GM10248 (cell line): Measurements from ENCODE around the gene MATR3.

Source experiments
- CTCF ChIA-PET: fragments of 300-600 bp; sonication (Branson Sonifier 250); formaldehyde crosslinking; extraction: SDS; loops from one replicate; lab custom pipeline; 2021; ENCODE audit warnings: antibody characterized with exemption; lab: Yijun Ruan, JAX
- POLR2A ChIA-PET: fragments of 350-650 bp; sonication (Branson Sonifier 250); formaldehyde crosslinking; extraction: SDS; loops from one replicate; lab custom pipeline; 2020; ENCODE audit warnings: antibody characterized with exemption; lab: Yijun Ruan, JAX
- DNase-seq: peaks from one replicate; pipeline ENCODE4 v3.0.0; 2012; ENCODE audit errors: extremely low spot score
- CTCF ChIP-seq: IDR thresholded peaks from 2 replicates; pipeline ENCODE4 v1.5.1; 2012; ENCODE audit warnings: mild to moderate bottlenecking, low read depth; ENCODE audit errors: extremely low read depth, missing control alignments, control extremely low read depth

Gene MATR3

GRCh38 chr5:139299486-139299885, 5.9 kb downstream of the MATR3 start:
- DNase-seq, result no peak
- no peak for TF ChIP-seq CTCF
- POLR2A ChIA-PET, result interaction anchor here (1.2 to 1.4 kb wide), 2 partner anchors 23 to 87 kb away, joined by 3 to 4 read pairs; no protein-coding TSS in a partner anchor
- CTCF ChIA-PET, result interaction anchor here (4.4 kb wide), 1 partner anchor 14 kb away, joined by 13 read pairs; no protein-coding TSS in a partner anchor

GRCh38 chr5:139301808-139302499, 8.4 kb downstream of the MATR3 start:
- CTCF ChIA-PET, result interaction anchor here (4.4 kb wide), 1 partner anchor 11 kb away, joined by 13 read pairs; no protein-coding TSS in a partner anchor
- no peak for TF ChIP-seq CTCF
- no peak for DNase-seq
- POLR2A ChIA-PET, result interaction anchor here (1.2 kb wide), 1 partner anchor 8 kb away, joined by 5 read pairs; the partner anchor contains the start of gene MATR3

GRCh38 chr5:139304391-139305324, 11.1 kb downstream of the MATR3 start:
- ChIA-PET POLR2A (interaction anchor here (0.7 kb wide), 1 partner anchor 54 kb away, joined by 5 read pairs; no protein-coding TSS in a partner anchor), CTCF (interaction anchor here (1.8 to 2.0 kb wide), 3 partner anchors 10 to 37 kb away, joined by 7 to 11 read pairs (median 8); partner anchors contain the start of genes MATR3 and PAIP2)
- DNase-seq, result no peak
- no peak for TF ChIP-seq CTCF

GRCh38 chr5:139306197-139306596, 12.7 kb downstream of the MATR3 start:
- ChIA-PET POLR2A (no interaction called here), CTCF (interaction anchor here (1.0 to 1.8 kb wide), 4 partner anchors 9 to 38 kb away, joined by 3 to 5 read pairs (median 4); no protein-coding TSS in a partner anchor)
- DNase-seq, result no peak
- no peak for TF ChIP-seq CTCF

GRCh38 chr5:139306628-139307379, 13.3 kb downstream of the MATR3 start:
- DNase-seq, result no peak
- no peak for TF ChIP-seq CTCF
- CTCF ChIA-PET, result interaction anchor here (1.0 to 1.8 kb wide), 5 partner anchors 10 to 38 kb away, joined by 3 to 5 read pairs (median 4); no protein-coding TSS in a partner anchor
- POLR2A ChIA-PET, result no interaction called here
